ENCODE measurements around the gene SF3A2.

DNA sequence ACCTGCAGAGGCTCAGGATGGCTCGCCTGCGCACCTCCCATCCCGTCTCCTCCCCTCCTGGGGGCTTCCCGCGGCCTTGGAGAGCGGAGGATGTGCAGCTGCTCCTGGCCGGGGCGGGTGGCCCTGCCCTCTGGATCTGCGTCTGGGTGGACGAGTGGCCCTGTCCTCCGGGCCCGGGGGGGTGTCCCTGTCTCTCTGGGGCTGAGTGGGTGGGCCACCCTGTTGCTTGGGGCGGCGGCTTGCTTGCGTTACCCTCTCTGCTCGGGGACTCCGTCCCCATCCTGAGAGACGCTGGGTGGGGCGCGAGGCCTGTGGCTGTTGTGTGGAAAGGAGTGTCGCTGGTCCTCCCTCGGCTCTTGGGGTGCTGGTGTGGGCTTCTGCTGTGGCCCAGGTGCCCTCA is 38.3 kb upstream of the SF3A2 start:
- TF ChIP-seq POLR2A (IDR thresholded peaks at IDR 0.05) (no peak), EP300 (IDR thresholded peaks at IDR 0.05) (no peak)
- TF ChIP-seq, protein P1, sequence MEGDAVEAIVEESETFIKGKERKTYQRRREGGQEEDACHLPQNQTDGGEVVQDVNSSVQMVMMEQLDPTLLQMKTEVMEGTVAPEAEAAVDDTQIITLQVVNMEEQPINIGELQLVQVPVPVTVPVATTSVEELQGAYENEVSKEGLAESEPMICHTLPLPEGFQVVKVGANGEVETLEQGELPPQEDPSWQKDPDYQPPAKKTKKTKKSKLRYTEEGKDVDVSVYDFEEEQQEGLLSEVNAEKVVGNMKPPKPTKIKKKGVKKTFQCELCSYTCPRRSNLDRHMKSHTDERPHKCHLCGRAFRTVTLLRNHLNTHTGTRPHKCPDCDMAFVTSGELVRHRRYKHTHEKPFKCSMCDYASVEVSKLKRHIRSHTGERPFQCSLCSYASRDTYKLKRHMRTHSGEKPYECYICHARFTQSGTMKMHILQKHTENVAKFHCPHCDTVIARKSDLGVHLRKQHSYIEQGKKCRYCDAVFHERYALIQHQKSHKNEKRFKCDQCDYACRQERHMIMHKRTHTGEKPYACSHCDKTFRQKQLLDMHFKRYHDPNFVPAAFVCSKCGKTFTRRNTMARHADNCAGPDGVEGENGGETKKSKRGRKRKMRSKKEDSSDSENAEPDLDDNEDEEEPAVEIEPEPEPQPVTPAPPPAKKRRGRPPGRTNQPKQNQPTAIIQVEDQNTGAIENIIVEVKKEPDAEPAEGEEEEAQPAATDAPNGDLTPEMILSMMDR (IDR thresholded peaks at IDR 0.05): no peak
